GM19193 (cell line): ENCODE results near the gene OTOG.

Experiments used
- POLR2A ChIP-seq: IDR thresholded peaks from 4 replicates; pipeline ENCODE4 v1.6.1; 2011; ENCODE audit not compliant: insufficient read depth, insufficient read length; ENCODE audit errors: extremely low read depth

The OTOG gene

GRCh38 chr11:17607591-17608570 is 60.8 kb downstream of the OTOG start:
- no peak for TF ChIP-seq POLR2A

- TF ChIP-seq POLR2A = no peak
Measured at GRCh38 chr11:17608821-17609220, 61.8 kb downstream of the OTOG start.

GRCh38 chr11:17609291-17610084 is 62.4 kb downstream of the OTOG start:
- no peak for TF ChIP-seq POLR2A

- TF ChIP-seq POLR2A = no peak
Measured at GRCh38 chr11:17610085-17610894, 63.2 kb downstream of the OTOG start.

GRCh38 chr11:17611049-17611448 is 64.0 kb downstream of the OTOG start:
- no peak for TF ChIP-seq POLR2A

- TF ChIP-seq POLR2A = no peak
Measured at GRCh38 chr11:17611503-17612220, 64.6 kb downstream of the OTOG start.

- TF ChIP-seq POLR2A = no peak
Measured at GRCh38 chr11:17612221-17613188, 65.4 kb downstream of the OTOG start.

- no peak for TF ChIP-seq POLR2A
Measured at GRCh38 chr11:17613428-17613962, 66.4 kb downstream of the OTOG start.

GRCh38 chr11:17613983-17614382 is 66.9 kb downstream of the OTOG start:
- no peak for TF ChIP-seq POLR2A

- no peak for TF ChIP-seq POLR2A
Measured at GRCh38 chr11:17629113-17629512, 82.1 kb downstream of the OTOG start.

GRCh38 chr11:17630936-17631335 is 83.9 kb downstream of the OTOG start:
- TF ChIP-seq POLR2A = no peak

GRCh38 chr11:17631702-17632365 is 84.8 kb downstream of the OTOG start:
- TF ChIP-seq POLR2A = no peak
